ENCODE measurements around the gene CYP24A1.

CYP24A1 gene

GRCh38 chr20:54110041-54110440, 63.7 kb downstream of the CYP24A1 start:
- Histone ChIP-seq H3K9ac (no peak overlapping the region), H3K4me2 (no peak overlapping the region), H3K4me3 (no peak overlapping the region), H4K20me1 (no peaks in the 10 kb centered on the region), H3K9me3 (replicated peaks in 1 of 11) (peaks cover 4 to 20% (median 11%) of the 10 kb centered on the region in 11 experiments; a peak in 15 of 22 replicates), H3K27ac (no peak overlapping the region), H3K4me1 (peaks cover 0 to under 1% (median 0%) of the 10 kb centered on the region in 10 experiments; a peak in 4 of 20 replicates), H3K36me3 (no peaks in the 10 kb centered on the region), H3K27me3 (no peaks in the 10 kb centered on the region)
- TF ChIP-seq Cebpa-rat (IDR thresholded peaks at IDR 0.05), result no peak

GRCh38 chr20:54108817-54109216, 65.0 kb downstream of the CYP24A1 start:
- Histone ChIP-seq H3K9me3 (replicated peaks in 1 of 11) (peaks cover 4 to 20% (median 11%) of the 10 kb centered on the region in 11 experiments; a peak in 15 of 22 replicates), H3K4me2 (no peak overlapping the region), H3K9ac (no peak overlapping the region), H3K36me3 (no peaks in the 10 kb centered on the region), H3K4me3 (no peak overlapping the region), H3K27me3 (no peaks in the 10 kb centered on the region), H3K27ac (no peak overlapping the region), H4K20me1 (no peaks in the 10 kb centered on the region), H3K4me1 (no peaks in the 10 kb centered on the region)
- no peak for TF ChIP-seq Cebpa-rat (IDR thresholded peaks at IDR 0.05)

GRCh38 chr20:54108326-54108642, 65.5 kb downstream of the CYP24A1 start:
- Histone ChIP-seq H3K4me1 (no peaks in the 10 kb centered on the region), H3K9ac (no peak overlapping the region), H3K4me2 (no peak overlapping the region), H3K27ac (no peak overlapping the region), H3K36me3 (no peaks in the 10 kb centered on the region), H3K27me3 (no peaks in the 10 kb centered on the region), H3K9me3 (replicated peaks in 1 of 11) (peaks cover 4 to 20% (median 11%) of the 10 kb centered on the region in 11 experiments; a peak in 15 of 22 replicates), H4K20me1 (no peaks in the 10 kb centered on the region), H3K4me3 (no peak overlapping the region)
- no peak for TF ChIP-seq Cebpa-rat (IDR thresholded peaks at IDR 0.05)

GRCh38 chr20:54107600-54108325, 66.0 kb downstream of the CYP24A1 start:
- Histone ChIP-seq H3K36me3 (no peaks in the 10 kb centered on the region), H3K4me3 (no peak overlapping the region), H3K27me3 (no peaks in the 10 kb centered on the region), H3K4me1 (no peaks in the 10 kb centered on the region), H3K9ac (no peak overlapping the region), H3K27ac (no peak overlapping the region), H3K9me3 (replicated peaks in 1 of 11) (peaks cover 4 to 20% (median 11%) of the 10 kb centered on the region in 11 experiments; a peak in 15 of 22 replicates), H4K20me1 (no peaks in the 10 kb centered on the region), H3K4me2 (no peak overlapping the region)
- no peak for TF ChIP-seq Cebpa-rat (IDR thresholded peaks at IDR 0.05)

GRCh38 chr20:54107181-54107580, 66.6 kb downstream of the CYP24A1 start:
- no peaks in the 10 kb centered on the region for H4K20me1 ChIP-seq
- H3K9ac ChIP-seq, result no peak overlapping the region
- H3K4me2 ChIP-seq, result no peak overlapping the region
- TF ChIP-seq Cebpa-rat (IDR thresholded peaks at IDR 0.05), result no peak
- H3K27me3 ChIP-seq, result no peaks in the 10 kb centered on the region
- H3K4me1 ChIP-seq, result no peaks in the 10 kb centered on the region
- peaks cover 4 to 16% (median 11%) of the 10 kb centered on the region in 11 experiments; a peak in 15 of 22 replicates for H3K9me3 ChIP-seq (replicated peaks in 1 of 11)
- no peaks in the 10 kb centered on the region for H3K36me3 ChIP-seq
- no peak overlapping the region for H3K4me3 ChIP-seq
- no peak overlapping the region for H3K27ac ChIP-seq

- TF ChIP-seq Cebpa-rat (IDR thresholded peaks at IDR 0.05), result no peak
- H3K27me3 ChIP-seq, result no peaks in the 10 kb centered on the region
- H3K4me2 ChIP-seq, result no peak overlapping the region
- H3K9me3 ChIP-seq (replicated peaks in 1 of 11), result peaks cover 0 to 5% (median 3%) of the 10 kb centered on the region in 11 experiments; a peak in 9 of 22 replicates
- H4K20me1 ChIP-seq, result no peaks in the 10 kb centered on the region
- no peak overlapping the region for H3K27ac ChIP-seq
- no peaks in the 10 kb centered on the region for H3K4me1 ChIP-seq
- H3K36me3 ChIP-seq, result no peaks in the 10 kb centered on the region
- no peak overlapping the region for H3K9ac ChIP-seq
- no peak overlapping the region for H3K4me3 ChIP-seq
These were observed 67.6 kb downstream of the CYP24A1 start for GRCh38 chr20:54106162-54106561.

- no peak for TF ChIP-seq Cebpa-rat (IDR thresholded peaks at IDR 0.05)
- no peaks in the 10 kb centered on the region for H4K20me1 ChIP-seq
- H3K27ac ChIP-seq, result no peak overlapping the region
- H3K9ac ChIP-seq, result no peak overlapping the region
- no peaks in the 10 kb centered on the region for H3K36me3 ChIP-seq
- H3K4me1 ChIP-seq, result no peaks in the 10 kb centered on the region
- H3K27me3 ChIP-seq, result no peaks in the 10 kb centered on the region
- H3K4me3 ChIP-seq, result no peak overlapping the region
- no peak overlapping the region for H3K4me2 ChIP-seq
- 0 out of 22 replicates have a peak, but pooled peaks cover 0 to under 1% (median 0%) of the 10 kb centered on the region in 11 experiments for H3K9me3 ChIP-seq (replicated peaks in 1 of 11)
These were observed 68.1 kb downstream of the CYP24A1 start for GRCh38 chr20:54105653-54106052.

- Histone ChIP-seq H3K27me3 (no peaks in the 10 kb centered on the region), H3K4me3 (no peak overlapping the region), H3K27ac (no peak overlapping the region), H4K20me1 (no peaks in the 10 kb centered on the region), H3K4me2 (no peak overlapping the region), H3K4me1 (no peaks in the 10 kb centered on the region), H3K9me3 (replicated peaks in 1 of 11) (no peaks in the 10 kb centered on the region), H3K9ac (no peak overlapping the region), H3K36me3 (no peaks in the 10 kb centered on the region)
- TF ChIP-seq Cebpa-rat (IDR thresholded peaks at IDR 0.05), result no peak
These were observed 69.0 kb downstream of the CYP24A1 start for GRCh38 chr20:54104781-54105180.

GRCh38 chr20:54103762-54104600, 69.8 kb downstream of the CYP24A1 start:
- H3K4me3 ChIP-seq, result no peak overlapping the region
- TF ChIP-seq Cebpa-rat (IDR thresholded peaks at IDR 0.05), result no peak

More at GRCh38 chr20:54103762-54104600, 69.8 kb downstream of the CYP24A1 start:
- H3K4me1 ChIP-seq, result peaks cover 0 to 2% (median 0%) of the 10 kb centered on the region in 10 experiments; a peak in 7 of 20 replicates
- H3K27me3 ChIP-seq, result no peaks in the 10 kb centered on the region
- no peak overlapping the region for H3K4me2 ChIP-seq
- H3K9ac ChIP-seq, result no peak overlapping the region
- no peaks in the 10 kb centered on the region for H3K36me3 ChIP-seq
- no peak overlapping the region for H3K27ac ChIP-seq
- H3K9me3 ChIP-seq (replicated peaks in 1 of 11), result no peaks in the 10 kb centered on the region
- H4K20me1 ChIP-seq, result no peaks in the 10 kb centered on the region

All from BLaER1 treated with 17β-estradiol and CSF1 and Interleukin-3, amounts not matched to agents 10 nM and 100 nM (cell line).